GM23338 (cell line): ENCODE results near the gene PYGB.

Experiments used
- EZH2 ChIP-seq: fragments of 200-600 bp; sonication (generic); IDR thresholded peaks from one replicate; pipeline ENCODE4 v1.8.0; 2017; ENCODE audit warnings: antibody characterized with exemption, mild to moderate bottlenecking, low read depth; ENCODE audit not compliant: unreplicated experiment
- POLR2AphosphoS5 ChIP-seq: IDR thresholded peaks from 2 replicates; pipeline ENCODE4 v1.6.1; 2016; ENCODE audit warnings: antibody characterized with exemption, low read depth
- TF ChIP-seq, protein P1 (sequence below), 2 experiments: fragments of 200-600 bp in 1 of 2; sonication (generic) in 1 of 2; conservative IDR thresholded peaks; 2 replicates each; pipeline versions ENCODE4 v1.5.1 to v1.6.1; 2016 to 2017; ENCODE audit warnings: antibody characterized with exemption in 2 of 2, low read depth in 2 of 2, mild to moderate bottlenecking in 2 of 2, moderate library complexity in 1 of 2

- TF ChIP-seq, protein P1, sequence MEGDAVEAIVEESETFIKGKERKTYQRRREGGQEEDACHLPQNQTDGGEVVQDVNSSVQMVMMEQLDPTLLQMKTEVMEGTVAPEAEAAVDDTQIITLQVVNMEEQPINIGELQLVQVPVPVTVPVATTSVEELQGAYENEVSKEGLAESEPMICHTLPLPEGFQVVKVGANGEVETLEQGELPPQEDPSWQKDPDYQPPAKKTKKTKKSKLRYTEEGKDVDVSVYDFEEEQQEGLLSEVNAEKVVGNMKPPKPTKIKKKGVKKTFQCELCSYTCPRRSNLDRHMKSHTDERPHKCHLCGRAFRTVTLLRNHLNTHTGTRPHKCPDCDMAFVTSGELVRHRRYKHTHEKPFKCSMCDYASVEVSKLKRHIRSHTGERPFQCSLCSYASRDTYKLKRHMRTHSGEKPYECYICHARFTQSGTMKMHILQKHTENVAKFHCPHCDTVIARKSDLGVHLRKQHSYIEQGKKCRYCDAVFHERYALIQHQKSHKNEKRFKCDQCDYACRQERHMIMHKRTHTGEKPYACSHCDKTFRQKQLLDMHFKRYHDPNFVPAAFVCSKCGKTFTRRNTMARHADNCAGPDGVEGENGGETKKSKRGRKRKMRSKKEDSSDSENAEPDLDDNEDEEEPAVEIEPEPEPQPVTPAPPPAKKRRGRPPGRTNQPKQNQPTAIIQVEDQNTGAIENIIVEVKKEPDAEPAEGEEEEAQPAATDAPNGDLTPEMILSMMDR (conservative IDR thresholded peaks at IDR 0.05; ENCODE audit: low read depth in 2 of 2), result no peak
- no peak for TF ChIP-seq EZH2
- TF ChIP-seq POLR2AphosphoS5, result no peak
Measured at GRCh38 chr20:25271486-25272222, 23.8 kb downstream of the PYGB start.
